AG09309 (cell line): Measurements from ENCODE around the gene PPP4C.
"Not testable (repeated sequence)": the region's sequence is repeated elsewhere in the genome, so short reads cannot be mapped to it uniquely, and the experiment has no call there.

Experiments used
- DNase-seq: peaks from one replicate; pipeline ENCODE4 v3.0.0-alpha.2; 2010; ENCODE audit warnings: low read depth
- H3K4me3 ChIP-seq: 2 replicates; pipeline ENCODE4 v1.5.1; 2011; ENCODE audit warnings: mild to moderate bottlenecking, low read depth, low read length, moderate library complexity; ENCODE audit not compliant: control insufficient read depth
- TF ChIP-seq, protein P1 (sequence below): IDR thresholded peaks from 2 replicates; pipeline ENCODE4 v1.5.1; 2011; ENCODE audit warnings: mild to moderate bottlenecking, low read depth, low read length, inconsistent platforms; ENCODE audit not compliant: insufficient read depth, control insufficient read depth; ENCODE audit errors: missing control alignments

PPP4C gene

DNA sequence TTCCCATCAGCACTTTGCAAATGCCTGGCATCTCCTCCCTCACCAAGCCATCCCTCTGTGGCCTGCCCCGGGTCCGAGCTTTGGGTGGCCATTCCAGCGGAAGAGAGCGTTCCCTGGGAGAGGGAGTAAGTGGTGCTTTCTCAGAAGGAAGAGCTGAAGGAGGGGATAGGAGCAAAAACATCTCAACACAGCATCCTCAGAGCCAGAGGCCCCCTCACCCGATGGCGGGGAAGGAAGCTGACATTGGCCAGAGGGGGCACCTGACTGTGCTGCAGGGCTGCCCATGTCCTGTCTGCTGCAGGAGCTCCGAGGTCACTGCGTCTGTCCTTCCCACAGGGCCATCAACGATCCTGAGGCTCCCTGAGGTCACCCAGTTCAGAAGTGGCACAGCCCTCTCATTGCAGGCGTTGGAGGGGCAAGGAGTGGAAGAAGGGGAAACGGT lies 44.3 kb upstream of the PPP4C start:
- TF ChIP-seq, protein P1, sequence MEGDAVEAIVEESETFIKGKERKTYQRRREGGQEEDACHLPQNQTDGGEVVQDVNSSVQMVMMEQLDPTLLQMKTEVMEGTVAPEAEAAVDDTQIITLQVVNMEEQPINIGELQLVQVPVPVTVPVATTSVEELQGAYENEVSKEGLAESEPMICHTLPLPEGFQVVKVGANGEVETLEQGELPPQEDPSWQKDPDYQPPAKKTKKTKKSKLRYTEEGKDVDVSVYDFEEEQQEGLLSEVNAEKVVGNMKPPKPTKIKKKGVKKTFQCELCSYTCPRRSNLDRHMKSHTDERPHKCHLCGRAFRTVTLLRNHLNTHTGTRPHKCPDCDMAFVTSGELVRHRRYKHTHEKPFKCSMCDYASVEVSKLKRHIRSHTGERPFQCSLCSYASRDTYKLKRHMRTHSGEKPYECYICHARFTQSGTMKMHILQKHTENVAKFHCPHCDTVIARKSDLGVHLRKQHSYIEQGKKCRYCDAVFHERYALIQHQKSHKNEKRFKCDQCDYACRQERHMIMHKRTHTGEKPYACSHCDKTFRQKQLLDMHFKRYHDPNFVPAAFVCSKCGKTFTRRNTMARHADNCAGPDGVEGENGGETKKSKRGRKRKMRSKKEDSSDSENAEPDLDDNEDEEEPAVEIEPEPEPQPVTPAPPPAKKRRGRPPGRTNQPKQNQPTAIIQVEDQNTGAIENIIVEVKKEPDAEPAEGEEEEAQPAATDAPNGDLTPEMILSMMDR, result no peak
- H3K4me3 ChIP-seq, result no peak overlapping the region
- no peak for DNase-seq

DNA sequence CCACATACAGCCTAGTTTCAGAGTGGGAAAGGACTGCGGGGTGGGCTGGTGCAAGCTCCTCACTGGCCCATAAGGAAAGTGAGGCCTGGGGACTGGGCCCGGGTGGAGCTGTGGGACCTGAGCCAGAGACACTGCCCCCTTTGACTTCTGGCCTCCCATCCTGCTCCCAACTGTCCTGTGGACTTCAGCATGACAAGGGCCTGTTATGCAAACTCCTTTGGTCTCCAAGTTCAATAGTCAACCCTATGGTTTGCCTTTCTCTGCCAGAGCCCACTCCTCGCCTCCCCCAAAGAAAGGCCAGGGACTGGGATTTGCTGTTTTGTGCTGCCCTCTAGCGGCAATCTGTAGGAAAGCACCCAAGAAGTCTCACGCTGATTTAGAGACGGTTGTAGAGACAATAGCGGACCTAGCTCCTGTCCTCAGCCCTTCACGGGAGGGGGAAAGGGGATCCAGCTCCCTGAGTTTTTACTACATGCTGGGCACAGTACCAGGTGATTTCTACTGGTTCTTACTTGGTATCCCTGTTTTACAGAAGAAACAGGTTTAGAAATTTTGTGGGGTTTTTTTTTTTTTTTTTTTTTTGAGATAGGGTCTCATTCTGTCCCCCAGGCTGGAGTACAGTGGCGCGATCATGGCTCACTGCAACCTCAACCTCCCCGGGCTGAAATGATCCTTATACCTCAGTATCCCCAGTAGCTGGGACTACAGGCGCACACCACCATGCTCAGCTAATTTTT lies 43.5 kb upstream of the PPP4C start:
- peak; percentile 24 for DNase-seq
- no peak overlapping the region for H3K4me3 ChIP-seq
- TF ChIP-seq, protein P1, result peak; percentile 80

DNA sequence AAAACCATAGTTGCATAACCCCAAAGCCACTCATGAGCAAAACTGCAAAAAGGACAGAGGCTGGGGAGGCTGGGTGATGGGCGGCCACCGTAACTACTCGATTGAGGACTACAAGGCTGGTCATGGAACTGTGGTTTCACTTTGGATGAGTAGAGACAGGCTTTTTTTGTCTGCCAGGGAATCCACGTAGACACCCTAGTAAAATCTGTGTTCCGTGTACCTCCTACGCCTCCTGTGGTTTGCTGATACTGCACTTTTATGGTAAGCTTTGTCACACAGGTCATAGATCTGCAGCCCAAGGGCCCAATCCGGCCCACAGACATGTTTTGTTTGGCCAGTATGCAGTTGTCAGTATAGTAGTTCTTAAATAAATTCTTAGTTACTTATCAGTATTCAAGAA lies 42.5 kb upstream of the PPP4C start:
- TF ChIP-seq, protein P1, result no peak
- no peak overlapping the region for H3K4me3 ChIP-seq
- DNase-seq, result no peak

DNA sequence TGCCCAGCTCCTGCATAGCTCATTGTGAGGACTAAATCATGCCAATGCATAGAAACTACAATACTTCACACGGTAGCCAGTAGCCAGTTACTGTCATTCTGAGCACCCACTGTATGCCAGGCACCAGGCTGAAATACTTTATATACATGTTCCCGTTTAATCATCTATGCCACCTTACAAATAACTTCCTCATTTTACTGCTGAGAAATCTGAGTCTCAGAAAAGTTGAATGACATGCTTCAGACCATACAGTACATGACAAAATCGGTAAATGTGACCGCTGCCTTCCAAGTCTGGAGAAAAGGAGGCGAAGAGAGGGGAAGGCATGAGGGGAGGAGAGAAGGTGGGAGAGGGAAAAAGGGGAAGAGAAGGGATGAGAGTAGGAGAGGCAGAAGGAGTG lies 35.6 kb upstream of the PPP4C start:
- TF ChIP-seq, protein P1, result no peak
- DNase-seq, result no peak
- no peak overlapping the region for H3K4me3 ChIP-seq

DNA sequence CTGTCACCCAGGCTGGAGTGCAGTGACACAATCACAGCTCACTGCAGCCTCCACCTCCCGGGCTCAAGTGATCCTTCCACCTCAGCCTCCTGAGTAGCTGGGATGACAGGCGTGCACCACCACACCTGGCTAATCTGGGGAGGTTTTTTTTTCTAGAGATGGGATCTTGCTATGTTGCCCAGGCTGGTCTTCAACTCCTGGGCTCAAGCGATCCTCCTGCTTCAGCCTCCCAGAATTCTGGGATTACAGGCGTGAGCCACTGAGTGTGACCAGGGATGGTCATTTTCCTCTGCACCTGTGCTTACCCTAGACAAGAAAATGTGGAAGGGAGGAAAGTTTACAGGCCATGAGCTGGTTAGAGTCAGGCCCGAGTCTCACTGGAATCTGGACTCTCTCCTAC lies 35.1 kb upstream of the PPP4C start:
- not testable (repeated sequence) for H3K4me3 ChIP-seq, DNase-seq

DNA sequence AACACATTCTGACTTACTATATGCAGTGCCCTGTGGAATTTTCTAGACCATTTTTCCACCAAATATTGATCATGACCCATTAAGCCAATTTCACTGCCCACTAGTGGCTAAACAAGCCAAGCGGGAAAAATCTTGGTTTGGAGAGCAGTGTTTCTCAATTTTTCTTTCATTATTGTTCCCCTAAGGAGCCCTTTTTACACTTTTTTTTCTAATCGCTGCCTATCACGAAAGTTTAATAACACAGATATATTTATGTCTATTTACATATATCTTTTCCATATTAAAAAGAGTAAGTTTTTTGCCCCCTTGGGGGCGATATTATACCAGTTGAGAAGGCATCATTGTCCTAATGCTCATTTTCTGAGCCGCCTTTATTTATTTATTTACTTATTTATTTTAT lies 34.0 kb upstream of the PPP4C start:
- no peak overlapping the region for H3K4me3 ChIP-seq
- TF ChIP-seq, protein P1, result peak; percentile 41
- no peak for DNase-seq

DNA sequence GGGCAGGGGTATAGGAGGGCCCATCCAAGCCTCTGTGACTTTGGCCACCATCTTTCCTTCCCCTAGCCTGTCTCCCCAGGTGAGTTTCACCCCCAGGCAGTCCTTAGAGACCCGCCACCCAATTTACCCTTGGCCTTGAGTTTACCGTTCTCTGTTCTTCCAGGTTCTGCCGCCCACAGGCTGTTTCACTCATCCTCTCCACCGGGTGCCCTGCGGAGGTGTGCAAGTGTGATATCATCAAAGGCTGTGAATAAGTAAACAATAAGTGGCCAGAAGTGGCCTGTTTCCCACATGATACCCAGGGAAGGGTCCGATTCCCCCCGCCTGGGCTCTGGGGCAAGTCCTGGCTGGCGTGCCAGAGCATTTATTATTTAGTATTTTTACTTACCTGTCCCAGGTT lies 29.6 kb upstream of the PPP4C start:
- H3K4me3 ChIP-seq, result no peak overlapping the region
- DNase-seq, result no peak
- TF ChIP-seq, protein P1, result no peak
